Naive B cell (primary cell): ENCODE data around the gene GSK3A. TPM values are rescaled to one million over a fixed set of nuclear protein-coding genes. Genes with fewer than 3 reads are reported as not detected.

Experiments
- ATAC-seq, 2 donors: fragments of 150-1000 bp; cut with Tn5 transposase; 2 replicates each; pipeline ENCODE4 v1.10.0; 2021; ENCODE audit warnings: low read depth in 2 of 2, mild to moderate bottlenecking in 2 of 2, moderate library complexity in 2 of 2
- DNase-seq: peaks from one replicate; pipeline ENCODE4 v3.0.0; 2022
- H3K27ac Mint-ChIP-seq, 6 donors: one replicate each; pipeline ENCODE4 v1.8.0; 2020 to 2022; ENCODE audit warnings: mild to moderate bottlenecking in 6 of 6, mixed read lengths in 6 of 6, moderate library complexity in 5 of 6, inconsistent platforms in 2 of 6
- H3K27me3 Mint-ChIP-seq, 3 donors: one replicate each; pipeline ENCODE4 v1.8.0; 2021 to 2022; ENCODE audit warnings: mixed read lengths in 3 of 3, mild to moderate bottlenecking in 1 of 3
- H3K36me3 Mint-ChIP-seq, 2 donors: one replicate each; pipeline ENCODE4 v1.8.0; 2020 to 2022; ENCODE audit warnings: mixed read lengths in 2 of 2, inconsistent platforms in 1 of 2, mild to moderate bottlenecking in 1 of 2
- H3K4me1 Mint-ChIP-seq, 3 donors: one replicate each; pipeline ENCODE4 v1.8.0; 2020 to 2022; ENCODE audit warnings: mixed read lengths in 3 of 3, inconsistent platforms in 1 of 3, mild to moderate bottlenecking in 1 of 3, moderate library complexity in 1 of 3
- H3K4me3 Mint-ChIP-seq, 8 donors: one replicate each; pipeline ENCODE4 v1.8.0; 2020 to 2022; ENCODE audit warnings: mild to moderate bottlenecking in 8 of 8, mixed read lengths in 8 of 8, moderate library complexity in 8 of 8, inconsistent platforms in 2 of 8
- H3K9me3 Mint-ChIP-seq, 7 donors: one replicate each; pipeline ENCODE4 v1.8.0; 2020 to 2022; ENCODE audit warnings: mixed read lengths in 7 of 7, mild to moderate bottlenecking in 5 of 7, inconsistent platforms in 2 of 7, moderate library complexity in 1 of 7
- polyA plus RNA-seq, 6 donors: library from polyadenylated mRNA; unstranded; fragments of 300-500 nt; fragmentation: Illumina TruSeq; gene quantifications; one replicate each; pipeline ENCODE4 v1.2.3, GENCODE V29; 2021; ENCODE audit warnings: low read depth in 6 of 6

Gene GSK3A
- polyA plus RNA-seq, 6 donors from 2014 or later: 11.7 to 30.9 (median 18.3) TPM

DNA sequence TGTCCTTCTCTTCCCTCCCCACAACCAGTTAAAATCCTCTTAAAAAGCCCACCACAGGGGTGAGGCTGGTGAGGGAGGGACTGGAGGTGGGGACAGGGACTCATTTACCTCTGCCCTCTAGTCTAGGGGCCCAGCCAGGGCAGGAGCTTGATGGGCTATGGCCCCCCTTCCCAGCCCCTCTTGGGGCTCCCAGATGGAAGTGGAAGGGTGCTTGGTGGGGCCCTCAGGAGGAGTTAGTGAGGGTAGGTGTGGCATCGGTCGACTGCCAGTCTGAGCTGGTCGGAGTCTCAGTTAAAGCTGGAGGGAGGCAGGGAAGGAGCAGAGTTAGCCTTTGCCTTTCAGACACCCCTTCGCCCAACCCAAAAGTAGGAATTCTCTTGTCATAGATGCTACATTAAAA, 11.8 kb downstream of the GSK3A start:
- Mint-ChIP-seq H3K36me3 (peaks cover 0 to 7% of the 10 kb centered on the region in 2 donors), H3K4me3 (no peak overlapping the region), H3K9me3 (no peaks in the 10 kb centered on the region), H3K27ac (peak overlapping the region in 1 of 6 donors; percentile 33), H3K4me1 (peaks cover 6 to 38% (median 36%) of the 10 kb centered on the region in 3 donors), H3K27me3 (no peaks in the 10 kb centered on the region)
- no peak for ATAC-seq
- DNase-seq: no peak

DNA sequence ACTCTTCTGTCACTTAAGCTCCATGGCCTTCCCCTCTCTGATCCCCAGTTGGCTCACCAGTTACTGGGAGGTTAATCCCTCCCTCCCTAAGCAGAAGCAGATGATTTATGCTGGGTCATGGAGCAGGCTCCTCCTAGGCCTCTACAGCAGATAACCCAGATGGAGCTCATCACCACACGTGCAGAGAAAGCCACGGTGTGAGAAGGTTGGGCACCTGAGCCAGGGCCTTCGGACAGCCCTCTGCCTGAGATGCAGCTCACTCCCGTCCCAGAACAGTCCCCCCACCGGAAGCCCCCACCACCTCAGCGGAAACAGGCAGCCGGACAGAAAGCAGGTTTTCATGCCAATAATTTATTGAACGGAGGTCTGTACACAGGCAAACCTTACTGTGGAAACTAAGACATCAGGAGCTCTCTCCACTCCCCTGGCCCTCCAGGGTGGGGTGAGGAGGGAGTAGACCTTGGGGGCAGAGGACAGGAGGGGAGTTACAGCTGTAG, 12.5 kb downstream of the GSK3A start:
- H3K9me3 Mint-ChIP-seq: no peaks in the 10 kb centered on the region
- no peak for DNase-seq
- H3K4me3 Mint-ChIP-seq: no peak overlapping the region
- H3K27ac Mint-ChIP-seq: peak overlapping the region in 3 of 6 donors; percentile 30 to 79 (median 62)
- peaks cover 0 to 11% of the 10 kb centered on the region in 2 donors for H3K36me3 Mint-ChIP-seq
- no peaks in the 10 kb centered on the region for H3K27me3 Mint-ChIP-seq
- H3K4me1 Mint-ChIP-seq: peaks cover 2 to 36% (median 32%) of the 10 kb centered on the region in 3 donors
- no peak for ATAC-seq

DNA sequence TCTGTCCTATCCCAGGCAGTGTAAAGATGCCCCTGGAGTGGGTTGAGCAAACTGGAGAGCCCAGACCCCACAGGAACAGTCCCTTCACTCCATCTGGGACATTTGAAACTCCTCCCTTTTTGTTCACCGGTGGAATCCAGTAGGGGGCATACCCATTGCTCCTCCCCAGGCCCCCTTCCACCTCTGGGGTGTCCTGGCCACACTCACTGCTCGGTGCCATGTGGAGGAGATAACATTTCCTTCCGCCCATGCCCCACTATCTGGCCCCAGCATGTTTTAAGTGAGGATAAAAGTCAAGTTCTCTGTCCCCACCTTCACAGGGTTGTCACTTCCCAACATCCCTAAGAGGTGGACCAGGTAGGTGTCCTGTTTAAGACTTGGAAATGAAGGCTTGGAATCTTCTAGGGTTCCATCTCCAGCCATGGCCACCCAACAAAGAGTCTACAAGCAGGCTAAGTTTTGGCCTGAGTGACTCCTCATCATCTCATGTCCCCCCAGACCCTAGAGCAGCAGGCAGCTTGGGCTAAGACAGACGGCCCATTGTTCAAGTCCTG, 13.0 kb downstream of the GSK3A start:
- Mint-ChIP-seq H3K4me1 (peaks cover 4 to 37% (median 32%) of the 10 kb centered on the region in 3 donors), H3K9me3 (no peaks in the 10 kb centered on the region), H3K36me3 (peaks cover 0 to 15% of the 10 kb centered on the region in 2 donors), H3K27me3 (no peaks in the 10 kb centered on the region), H3K27ac (peak overlapping the region in 4 of 6 donors; percentile 9 to 79 (median 49)), H3K4me3 (no peak overlapping the region)
- ATAC-seq: no peak
- no peak for DNase-seq

DNA sequence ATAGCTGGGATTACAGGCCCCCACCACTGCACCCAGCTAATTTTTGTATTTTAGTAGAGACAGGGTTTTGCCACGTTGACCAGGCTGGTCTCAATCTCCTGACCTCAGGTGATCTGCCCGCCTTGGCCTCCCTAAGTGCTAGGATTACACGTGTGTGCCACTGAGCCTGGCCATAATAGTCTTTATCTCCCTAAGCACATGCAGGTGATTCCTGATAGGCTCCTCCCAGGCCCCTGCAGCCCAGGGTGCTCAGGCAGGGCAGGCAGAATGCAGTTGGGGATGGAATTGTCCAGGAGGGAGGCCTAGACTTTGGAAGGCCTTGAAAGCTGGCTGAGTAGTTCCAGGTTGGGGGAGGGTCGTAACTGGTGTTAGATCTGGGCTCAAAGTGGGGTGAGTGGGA, 13.8 kb downstream of the GSK3A start:
- Mint-ChIP-seq H3K4me1 (peaks cover 4 to 38% (median 27%) of the 10 kb centered on the region in 3 donors), H3K27me3 (no peaks in the 10 kb centered on the region), H3K4me3 (no peak overlapping the region), H3K36me3 (peaks cover 0 to 11% of the 10 kb centered on the region in 2 donors), H3K27ac (peak overlapping the region in 1 of 6 donors; percentile 50), H3K9me3 (no peaks in the 10 kb centered on the region)
- ATAC-seq (no peak), DNase-seq (no peak)

DNA sequence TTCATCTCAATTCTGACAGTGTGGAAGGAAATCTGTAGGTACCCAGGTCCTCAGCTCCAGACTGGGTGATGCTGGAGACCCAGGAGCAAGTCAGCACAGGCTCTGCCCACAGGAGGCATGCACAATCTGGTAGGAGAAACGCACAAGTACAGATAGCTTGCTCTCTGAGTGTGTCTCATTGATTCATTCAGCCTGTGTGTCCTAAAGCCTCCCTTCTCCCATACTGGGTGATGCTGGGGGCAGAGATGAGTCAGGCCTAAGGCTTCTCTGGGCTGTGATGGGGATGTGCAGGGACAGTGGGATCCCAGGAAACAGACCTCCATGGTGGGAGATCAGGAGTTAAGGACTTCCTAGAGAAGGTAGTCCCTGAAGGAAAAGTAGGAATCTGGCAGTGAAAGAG, 15.5 kb downstream of the GSK3A start:
- no peak for DNase-seq
- peak overlapping the region in 2 of 6 donors; percentile 15 to 94 for H3K27ac Mint-ChIP-seq
- peak overlapping the region in 2 of 8 donors; percentile 15 to 37 for H3K4me3 Mint-ChIP-seq
- no peaks in the 10 kb centered on the region for H3K27me3 Mint-ChIP-seq
- H3K36me3 Mint-ChIP-seq: peaks cover 0 to 8% of the 10 kb centered on the region in 2 donors
- no peaks in the 10 kb centered on the region for H3K9me3 Mint-ChIP-seq
- no peak for ATAC-seq
- peaks cover 12 to 41% (median 35%) of the 10 kb centered on the region in 3 donors for H3K4me1 Mint-ChIP-seq

DNA sequence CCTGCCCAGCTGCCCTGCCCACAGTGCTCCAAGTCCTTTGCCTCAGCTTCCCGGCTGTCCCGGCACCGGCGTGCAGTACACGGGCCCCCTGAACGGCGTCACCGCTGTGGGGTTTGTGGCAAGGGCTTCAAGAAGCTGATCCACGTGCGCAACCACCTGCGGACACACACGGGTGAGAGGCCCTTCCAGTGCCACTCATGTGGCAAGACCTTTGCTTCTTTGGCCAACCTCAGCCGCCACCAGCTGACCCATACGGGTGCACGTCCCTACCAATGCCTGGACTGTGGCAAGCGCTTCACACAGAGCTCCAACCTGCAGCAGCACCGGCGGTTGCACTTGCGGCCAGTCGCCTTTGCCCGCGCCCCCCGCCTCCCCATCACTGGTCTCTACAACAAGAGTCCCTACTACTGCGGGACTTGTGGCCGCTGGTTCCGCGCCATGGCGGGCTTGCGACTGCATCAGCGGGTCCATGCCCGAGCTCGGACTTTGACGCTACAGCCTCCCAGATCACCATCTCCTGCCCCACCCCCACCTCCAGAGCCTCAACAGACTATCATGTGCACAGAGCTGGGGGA, 16.6 kb downstream of the GSK3A start:
- Mint-ChIP-seq H3K4me1 (peaks cover 14 to 39% (median 38%) of the 10 kb centered on the region in 3 donors), H3K27ac (peak overlapping the region in 1 of 6 donors; percentile 38), H3K4me3 (no peak overlapping the region), H3K36me3 (peaks cover 0 to 8% of the 10 kb centered on the region in 2 donors), H3K27me3 (no peaks in the 10 kb centered on the region), H3K9me3 (no peaks in the 10 kb centered on the region)
- DNase-seq (no peak), ATAC-seq (no peak)

DNA sequence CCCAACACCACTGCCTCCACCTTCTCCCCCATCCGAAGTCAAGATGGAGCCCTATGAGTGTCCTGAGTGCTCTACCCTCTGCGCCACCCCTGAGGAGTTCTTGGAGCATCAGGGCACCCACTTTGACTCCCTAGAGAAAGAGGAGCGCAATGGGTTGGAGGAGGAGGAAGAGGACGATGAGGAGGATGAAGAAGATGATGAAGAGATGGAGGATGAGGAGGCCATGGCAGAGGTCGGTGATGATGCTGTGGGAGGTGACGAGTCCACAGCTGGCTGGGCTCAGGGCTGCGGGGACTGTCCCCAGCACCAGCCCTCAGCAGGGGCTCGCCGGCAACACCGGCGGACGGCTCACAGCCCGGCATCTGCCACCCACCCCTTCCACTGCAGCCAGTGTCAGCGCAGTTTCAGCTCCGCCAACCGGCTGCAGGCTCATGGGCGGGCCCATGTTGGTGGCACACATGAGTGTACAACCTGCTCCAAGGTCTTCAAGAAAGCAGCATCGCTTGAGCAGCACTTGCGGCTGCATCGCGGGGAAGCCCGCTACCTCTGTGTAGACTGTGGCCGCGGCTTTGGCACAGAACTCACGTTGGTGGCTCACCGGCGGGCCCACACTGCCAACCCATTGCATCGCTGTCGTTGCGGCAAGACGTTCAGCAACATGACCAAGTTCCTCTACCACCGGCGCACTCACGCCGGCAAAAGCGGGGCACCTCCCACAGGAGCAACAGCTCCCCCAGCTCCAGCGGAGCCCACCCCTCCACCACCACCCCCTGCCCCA, 17.3 kb downstream of the GSK3A start:
- H3K9me3 Mint-ChIP-seq: no peaks in the 10 kb centered on the region
- H3K4me3 Mint-ChIP-seq: no peak overlapping the region
- no peak overlapping the region for H3K27ac Mint-ChIP-seq
- DNase-seq (no peak), ATAC-seq (no peak)
- peaks cover 0 to 8% of the 10 kb centered on the region in 2 donors for H3K36me3 Mint-ChIP-seq
- H3K4me1 Mint-ChIP-seq: peaks cover 19 to 46% (median 44%) of the 10 kb centered on the region in 3 donors
- no peaks in the 10 kb centered on the region for H3K27me3 Mint-ChIP-seq

DNA sequence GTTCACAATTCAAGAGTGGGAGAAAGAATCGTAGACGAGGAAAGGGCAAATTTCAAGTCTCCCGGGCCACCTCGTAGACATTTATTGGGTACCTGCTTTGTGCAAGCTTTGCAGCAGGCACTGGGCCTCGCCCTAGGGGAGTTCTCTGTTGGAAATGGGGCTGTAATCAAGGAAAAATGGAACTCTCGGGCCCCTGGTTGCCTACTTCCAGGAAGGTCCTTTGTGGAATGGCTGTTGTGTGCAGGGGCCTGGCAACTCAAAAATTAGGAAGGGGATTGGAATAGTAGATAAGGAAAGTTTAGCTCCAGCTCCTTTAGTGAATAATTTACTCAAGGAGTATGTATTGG, 21.7 kb downstream of the GSK3A start:
- Mint-ChIP-seq H3K4me3 (peak overlapping the region; percentile 93 to 100 (median 99)), H3K27me3 (no peaks in the 10 kb centered on the region), H3K9me3 (no peaks in the 10 kb centered on the region), H3K4me1 (peaks cover 46 to 57% (median 48%) of the 10 kb centered on the region in 3 donors), H3K36me3 (peaks cover 0 to 12% of the 10 kb centered on the region in 2 donors), H3K27ac (peak overlapping the region in 5 of 6 donors; percentile 72 to 99 (median 93))
- DNase-seq (no peak), ATAC-seq (no peak)

DNA sequence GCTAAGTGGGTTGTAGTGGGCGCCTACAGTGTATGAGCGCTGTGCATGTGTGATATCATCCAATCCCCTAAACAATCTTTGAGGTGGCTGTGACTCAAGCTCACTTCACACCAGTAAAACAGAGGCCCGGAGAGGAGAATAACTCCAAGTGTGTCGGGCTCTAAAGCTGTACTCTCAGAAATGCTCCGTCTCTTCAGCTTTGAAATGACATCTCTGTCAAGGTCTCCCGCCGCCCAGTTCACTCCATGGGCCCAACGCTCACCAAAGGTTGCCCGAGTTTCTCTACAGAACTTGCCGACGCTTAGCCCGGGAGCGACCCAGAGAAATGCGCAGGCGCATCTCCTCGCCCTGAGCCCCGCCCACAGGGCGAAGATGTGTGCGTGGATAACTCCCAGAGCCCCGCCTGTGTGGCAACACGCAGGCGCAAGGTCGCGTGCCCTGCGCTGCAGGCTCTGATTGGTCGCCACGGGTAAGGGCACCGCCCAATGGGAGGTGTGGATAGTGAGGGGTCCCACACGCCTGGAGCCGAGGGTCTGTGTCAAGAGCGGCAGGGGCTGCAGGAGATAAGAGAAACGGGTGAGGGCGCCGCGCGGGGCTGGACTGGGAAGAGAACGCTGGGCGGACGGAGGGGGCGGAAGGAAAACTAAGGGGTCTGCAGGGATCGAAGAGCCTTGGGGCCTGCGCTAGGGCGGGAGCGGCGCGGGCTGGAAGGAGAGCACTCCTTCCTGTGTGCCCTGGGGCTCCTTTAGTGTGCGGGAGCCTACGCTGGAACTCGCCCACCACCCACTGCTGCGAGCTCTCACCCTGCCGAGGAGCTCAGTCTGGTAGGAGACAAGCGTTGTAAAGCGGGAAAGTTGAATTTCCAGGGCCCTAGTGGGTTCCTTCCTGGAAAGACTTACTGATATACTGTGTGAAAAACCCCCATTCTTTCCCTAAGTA, 22.3 kb downstream of the GSK3A start, which contains the start of gene ZNF526:
TSS of gene ZNF526 (plus strand) at position 501 of the 939 bp plus-strand sequence. CDS start 4,092 bp downstream, outside the sequence.
- Mint-ChIP-seq H3K27ac (peak within 1 kb of the TSS; percentile 93 to 99 (median 96)), H3K4me1 (peaks cover 52 to 63% (median 54%) of the 10 kb centered on the region in 3 donors), H3K27me3 (no peaks in the 10 kb centered on the region), H3K4me3 (peak within 1 kb of the TSS; percentile 93 to 100 (median 99)), H3K36me3 (peaks cover 0 to 13% of the 10 kb centered on the region in 2 donors), H3K9me3 (no peaks in the 10 kb centered on the region)
- ATAC-seq: peak; percentile 75 to 78
- peak; percentile 96 for DNase-seq

DNA sequence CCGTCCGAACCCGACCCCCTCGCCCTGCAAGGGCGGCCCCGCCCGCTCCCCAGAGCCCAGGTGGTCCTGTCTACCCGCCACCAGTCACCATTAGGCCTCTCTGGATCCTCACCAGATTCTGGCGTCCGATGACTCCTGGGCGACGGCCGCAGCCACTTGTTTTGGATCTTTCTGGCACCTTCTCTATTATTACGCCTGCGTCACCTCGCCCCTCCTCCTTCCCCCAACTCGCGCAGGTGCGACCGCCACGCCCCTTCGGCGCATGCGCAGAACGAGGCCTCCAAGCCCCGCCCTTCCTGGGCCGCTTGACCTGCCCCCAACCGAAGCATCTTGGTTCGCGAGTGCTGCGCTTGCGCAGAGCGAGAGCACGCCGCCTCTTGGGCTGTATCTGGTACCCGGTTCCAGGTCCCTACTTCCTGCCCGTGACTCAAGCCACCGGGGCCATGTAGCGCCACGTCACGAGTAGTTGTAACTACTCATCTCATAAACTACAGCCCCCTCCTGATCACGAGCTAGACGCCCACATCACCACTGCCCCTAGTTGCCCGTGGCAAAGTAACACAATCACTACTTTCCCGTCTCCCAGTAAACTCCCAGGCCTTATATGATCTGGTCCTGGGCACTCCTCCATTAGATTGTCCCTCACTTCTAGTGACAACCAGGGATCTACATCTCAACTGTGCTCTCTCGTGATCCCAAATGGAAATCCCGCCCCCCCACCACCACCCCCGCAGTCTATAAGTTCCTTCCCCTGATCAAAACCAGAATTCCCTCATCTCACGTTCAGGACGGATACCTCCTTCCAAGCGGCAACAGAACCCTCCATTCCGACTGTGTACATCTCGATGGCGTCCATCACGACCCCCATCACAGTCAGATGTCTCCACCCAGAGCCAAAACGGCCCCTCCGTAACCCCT, 24.6 kb downstream of the GSK3A start, which contains the start of gene DEDD2:
TSS of gene DEDD2 (minus strand) at position 158 of the 918 bp plus-strand sequence. CDS start 670 bp downstream, outside the sequence.
- DNase-seq (peak; percentile 100), ATAC-seq (peak; percentile 74 to 75)
- Mint-ChIP-seq H3K4me3 (peak within 1 kb of the TSS; percentile 87 to 99 (median 96)), H3K27ac (peak within 1 kb of the TSS; percentile 99 to 100 (median 99)), H3K4me1 (peaks cover 64 to 77% (median 67%) of the 10 kb centered on the region in 3 donors), H3K27me3 (no peaks in the 10 kb centered on the region), H3K9me3 (no peaks in the 10 kb centered on the region), H3K36me3 (peaks cover 6 to 16% of the 10 kb centered on the region in 2 donors)

DNA sequence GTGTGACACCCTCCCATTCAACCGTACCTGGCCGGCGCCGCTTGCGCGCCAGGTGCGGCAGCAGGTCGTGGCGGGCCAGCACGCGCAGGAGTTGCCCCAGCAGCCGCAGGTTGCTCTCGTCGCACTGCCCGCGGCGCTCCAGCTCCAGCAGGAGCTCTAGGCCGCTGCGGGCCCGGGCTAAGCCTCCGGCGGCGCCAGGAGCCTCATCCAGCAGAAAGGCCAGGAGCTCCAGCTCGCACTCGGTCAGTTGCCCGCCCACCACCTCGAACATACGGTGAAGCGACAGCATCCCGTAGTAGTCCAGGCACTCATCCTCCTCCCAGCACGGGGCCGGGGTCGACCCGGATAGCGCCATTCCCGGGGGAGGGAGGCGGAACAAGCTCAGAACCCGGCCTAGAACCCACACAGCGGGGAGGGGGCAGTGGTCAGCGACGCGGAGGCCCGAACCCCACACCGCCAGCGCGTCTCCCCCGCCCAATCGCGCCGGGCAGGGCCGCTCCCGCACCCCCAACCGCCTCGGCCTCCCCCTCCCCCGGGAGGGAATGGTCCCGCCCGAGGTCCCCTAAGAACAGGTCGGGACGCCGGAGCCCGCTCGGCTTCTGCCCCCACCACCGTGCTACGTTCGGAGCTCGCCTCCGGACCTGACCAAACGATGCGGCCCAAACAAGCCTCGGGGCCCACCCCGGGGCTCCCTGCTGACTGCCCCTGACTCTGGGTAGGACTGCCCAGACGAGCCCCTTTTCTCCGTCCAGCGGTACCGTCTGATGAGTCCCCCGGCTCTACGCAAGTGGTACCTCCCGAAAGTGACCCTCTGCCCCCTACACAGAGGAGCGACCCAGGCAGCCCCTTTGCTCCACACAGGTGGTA, 25.5 kb downstream of the GSK3A start:
- Mint-ChIP-seq H3K9me3 (no peaks in the 10 kb centered on the region), H3K36me3 (peaks cover 6 to 18% of the 10 kb centered on the region in 2 donors), H3K27me3 (no peaks in the 10 kb centered on the region), H3K4me1 (peaks cover 59 to 70% (median 63%) of the 10 kb centered on the region in 3 donors), H3K4me3 (peak overlapping the region; percentile 87 to 99 (median 96)), H3K27ac (peak overlapping the region; percentile 99 to 100 (median 99))
- no peak for DNase-seq
- ATAC-seq: no peak
